Measurements from ENCODE around the gene ABRAXAS1.

The ABRAXAS1 gene

GRCh38 chr4:83484500-83485461 is at the start of gene ABRAXAS1:
TSS of gene ABRAXAS1 (minus strand) at chr4:83485100. CDS start at chr4:83485072, 28 bp downstream.
- Histone ChIP-seq H3K9me3 (ENCODE audit: insufficient read depth, low read length) (no peaks in the 10 kb centered on the region), H3K27ac (ENCODE audit: low read depth, low read length) (peak within 1 kb of the TSS; percentile 61), H3K36me3 (ENCODE audit: low read length) (no peaks in the 10 kb centered on the region), H2AFZ (ENCODE audit: low read depth, low read length, severe bottlenecking) (peak within 1 kb of the TSS; percentile 82), H4K20me1 (ENCODE audit: low read depth, low read length) (no peaks in the 10 kb centered on the region), H3K4me3 (ENCODE audit: insufficient read depth, low read length, poor library complexity, severe bottlenecking) (peak within 1 kb of the TSS; percentile 75), H3K9me2 (replicated peaks; ENCODE audit: insufficient read depth, low read length) (no peaks in the 10 kb centered on the region), H3K27me3 (ENCODE audit: low read length) (no peaks in the 10 kb centered on the region), H3K4me2 (ENCODE audit: low read depth, low read length, poor library complexity, severe bottlenecking) (peak within 1 kb of the TSS; percentile 87), H3F3A (ENCODE audit: insufficient read depth) (no peaks in the 10 kb centered on the region; the same call in 1 of the 2 replicates), H3K9ac (ENCODE audit: low read length) (peak within 1 kb of the TSS; percentile 75), H3K79me2 (ENCODE audit: insufficient read depth, low read length) (peaks cover 8% of the 10 kb centered on the region; the same call in 1 of the 2 replicates)
- TF ChIP-seq EZH2phosphoT487 (conservative IDR thresholded peaks at IDR 0.05; ENCODE audit: low read length) (no peak), CTCF (IDR thresholded peaks at IDR 0.05; ENCODE audit: insufficient read depth, low read length, poor library complexity, severe bottlenecking) (no peak)

GRCh38 chr4:83527671-83528070 is 42.8 kb upstream of the ABRAXAS1 start:
- H3K36me3 ChIP-seq (ENCODE audit: low read length) = no peaks in the 10 kb centered on the region
- H3K9me2 ChIP-seq (replicated peaks; ENCODE audit: insufficient read depth, low read length) = no peaks in the 10 kb centered on the region
- no peak overlapping the region for H3K4me3 ChIP-seq (ENCODE audit: insufficient read depth, low read length, poor library complexity, severe bottlenecking)
- H3F3A ChIP-seq (ENCODE audit: insufficient read depth) = no peaks in the 10 kb centered on the region
- H3K9me3 ChIP-seq (ENCODE audit: insufficient read depth, low read length) = no peaks in the 10 kb centered on the region
- H3K27ac ChIP-seq (ENCODE audit: low read depth, low read length) = no peak overlapping the region
- H4K20me1 ChIP-seq (ENCODE audit: low read depth, low read length) = no peaks in the 10 kb centered on the region
- no peak overlapping the region for H3K4me2 ChIP-seq (ENCODE audit: low read depth, low read length, poor library complexity, severe bottlenecking)
- no peak overlapping the region for H3K9ac ChIP-seq (ENCODE audit: low read length)
- TF ChIP-seq CTCF (IDR thresholded peaks at IDR 0.05; ENCODE audit: insufficient read depth, low read length, poor library complexity, severe bottlenecking) (no peak), EZH2phosphoT487 (conservative IDR thresholded peaks at IDR 0.05; ENCODE audit: low read length) (no peak)
- H3K27me3 ChIP-seq (ENCODE audit: low read length) = no peaks in the 10 kb centered on the region
- no peak overlapping the region for H2AFZ ChIP-seq (ENCODE audit: low read depth, low read length, severe bottlenecking)
- no peaks in the 10 kb centered on the region for H3K79me2 ChIP-seq (ENCODE audit: insufficient read depth, low read length)

GRCh38 chr4:83522239-83522638 is 37.3 kb upstream of the ABRAXAS1 start:
- H3K79me2 ChIP-seq (ENCODE audit: insufficient read depth, low read length) = no peaks in the 10 kb centered on the region
- H4K20me1 ChIP-seq (ENCODE audit: low read depth, low read length) = no peaks in the 10 kb centered on the region
- H3K4me3 ChIP-seq (ENCODE audit: insufficient read depth, low read length, poor library complexity, severe bottlenecking) = no peak overlapping the region
- H3K4me2 ChIP-seq (ENCODE audit: low read depth, low read length, poor library complexity, severe bottlenecking) = no peak overlapping the region
- TF ChIP-seq CTCF (IDR thresholded peaks at IDR 0.05; ENCODE audit: insufficient read depth, low read length, poor library complexity, severe bottlenecking) (no peak), EZH2phosphoT487 (conservative IDR thresholded peaks at IDR 0.05; ENCODE audit: low read length) (no peak)
- H3F3A ChIP-seq (ENCODE audit: insufficient read depth) = no peaks in the 10 kb centered on the region
- no peak overlapping the region for H3K27ac ChIP-seq (ENCODE audit: low read depth, low read length)
- H2AFZ ChIP-seq (ENCODE audit: low read depth, low read length, severe bottlenecking) = no peak overlapping the region
- H3K27me3 ChIP-seq (ENCODE audit: low read length) = no peaks in the 10 kb centered on the region
- H3K36me3 ChIP-seq (ENCODE audit: low read length) = no peaks in the 10 kb centered on the region
- H3K9me2 ChIP-seq (replicated peaks; ENCODE audit: insufficient read depth, low read length) = no peaks in the 10 kb centered on the region
- no peaks in the 10 kb centered on the region for H3K9me3 ChIP-seq (ENCODE audit: insufficient read depth, low read length)
- no peak overlapping the region for H3K9ac ChIP-seq (ENCODE audit: low read length)
